ENCODE measurements around the gene STK39.
A peak's percentile ranks its signal among the peaks of the same experiment; 100 is the strongest.

STK39 gene

GRCh38 chr2:168181825-168182224, 65.6 kb downstream of the STK39 start:
- no peak for DNase-seq

GRCh38 chr2:168180914-168181313, 66.5 kb downstream of the STK39 start:
- DNase-seq, result no peak

- DNase-seq, result no peak
Observed at GRCh38 chr2:168180483-168180882, 66.9 kb downstream of the STK39 start.

GRCh38 chr2:168179592-168179991, 67.8 kb downstream of the STK39 start:
- no peak for DNase-seq

- no peak for DNase-seq
Observed at GRCh38 chr2:168178520-168179324, 68.7 kb downstream of the STK39 start.

GRCh38 chr2:168176402-168176801, 71.0 kb downstream of the STK39 start:
- no peak for DNase-seq

GRCh38 chr2:168175469-168175868, 71.9 kb downstream of the STK39 start:
- no peak for DNase-seq

- no peak for DNase-seq
Observed at GRCh38 chr2:168174756-168175155, 72.6 kb downstream of the STK39 start.

- no peak for DNase-seq
Observed at GRCh38 chr2:168172071-168172470, 75.3 kb downstream of the STK39 start.

GRCh38 chr2:168171059-168171762, 76.2 kb downstream of the STK39 start:
- DNase-seq, result no peak

- peak; percentile 46 for DNase-seq
Observed at GRCh38 chr2:168169097-168169745, 78.2 kb downstream of the STK39 start.

GRCh38 chr2:168167511-168168263, 79.7 kb downstream of the STK39 start:
- no peak for DNase-seq

- peak; percentile 21 for DNase-seq
Observed at GRCh38 chr2:168166902-168167510, 80.4 kb downstream of the STK39 start.

- no peak for DNase-seq
Observed at GRCh38 chr2:168165985-168166901, 81.2 kb downstream of the STK39 start.

GRCh38 chr2:168165397-168165796, 82.0 kb downstream of the STK39 start:
- DNase-seq, result peak; percentile 69

- DNase-seq, result no peak
Observed at GRCh38 chr2:168160897-168161296, 86.5 kb downstream of the STK39 start.

- DNase-seq, result no peak
Observed at GRCh38 chr2:168159754-168160585, 87.4 kb downstream of the STK39 start.

- no peak for DNase-seq
Observed at GRCh38 chr2:168158586-168158985, 88.8 kb downstream of the STK39 start.

- DNase-seq, result no peak
Observed at GRCh38 chr2:168157926-168158325, 89.5 kb downstream of the STK39 start.

GRCh38 chr2:168157070-168157469, 90.3 kb downstream of the STK39 start:
- DNase-seq, result no peak

GRCh38 chr2:168156661-168157060, 90.7 kb downstream of the STK39 start:
- peak; percentile 65 for DNase-seq
